ENCODE results near the gene PRDM5.

- TF ChIP-seq CTCF (IDR thresholded peaks at IDR 0.05; ENCODE audit: insufficient read depth, low read depth, low read length) = no peak
- TF ChIP-seq EZH2 (IDR thresholded peaks at IDR 0.05; ENCODE audit: insufficient read depth, low read length) = no peak
These were observed 228.7 kb downstream of the PRDM5 start for GRCh38 chr4:120693816-120694215.
